Epithelial cell of proximal tubule (primary cell): ENCODE measurements around the gene GFOD2. TPM values are rescaled to one million over a fixed set of nuclear protein-coding genes. Genes with fewer than 3 reads are reported as not detected.
A peak's percentile ranks its signal among the peaks of the same experiment; 100 is the strongest.

Experiments used
- DNase-seq: peaks from one replicate; pipeline ENCODE4 v3.0.0-alpha.2; 2011; ENCODE audit warnings: low read depth
- H3K4me3 ChIP-seq: 2 replicates; pipeline ENCODE4 v1.5.1; 2011; ENCODE audit warnings: low read depth, mild to moderate bottlenecking, low read length
- CTCF ChIP-seq: conservative IDR thresholded peaks from 2 replicates; pipeline ENCODE4 v1.5.1; 2012; ENCODE audit warnings: low read depth, mild to moderate bottlenecking, low read length
- total RNA-seq: library from RNA; depleted of rRNA; stranded (reverse); fragments of >200 nt; gene quantifications from 2 replicates; pipeline ENCODE4 v1.2.3, GENCODE V29; 2015

GFOD2 gene
- total RNA-seq, 1 donor from 2014 or later = 16.1 TPM

- peak; percentile 52 for DNase-seq
- peak overlapping the region; percentile 79 for H3K4me3 ChIP-seq
- TF ChIP-seq CTCF = peak; percentile 89
Measured at GRCh38 chr16:67667817-67668494, 51.2 kb downstream of the GFOD2 start.

GRCh38 chr16:67667453-67667816 is 51.7 kb downstream of the GFOD2 start:
- TF ChIP-seq CTCF = no peak
- DNase-seq = no peak
- peak overlapping the region; percentile 79 for H3K4me3 ChIP-seq

GRCh38 chr16:67666559-67667452 is 52.3 kb downstream of the GFOD2 start, which contains the start of the genes C16orf86 and ENKD1:
Gene C16orf86, plus strand, starts transcription at chr16:67666814. Its CDS starts 157 bp downstream, at chr16:67666971.
Gene ENKD1, minus strand, starts transcription at chr16:67666750. Its CDS starts 308 bp downstream, at chr16:67666442.
- no peak for TF ChIP-seq CTCF
- no peak for DNase-seq
- peak within 1 kb of the TSS; percentile 79 for H3K4me3 ChIP-seq

GRCh38 chr16:67666032-67666551 is 53.0 kb downstream of the GFOD2 start:
- no peak for DNase-seq
- peak overlapping the region; percentile 79 for H3K4me3 ChIP-seq
- TF ChIP-seq CTCF = no peak

GRCh38 chr16:67665598-67665997 is 53.5 kb downstream of the GFOD2 start:
- DNase-seq = no peak
- peak overlapping the region; percentile 79 for H3K4me3 ChIP-seq
- TF ChIP-seq CTCF = no peak

GRCh38 chr16:67664871-67665270 is 54.2 kb downstream of the GFOD2 start:
- no peak for DNase-seq
- no peak overlapping the region for H3K4me3 ChIP-seq
- TF ChIP-seq CTCF = no peak
